A549 (cell line): ENCODE results near the gene SRGN. TPM values are rescaled to one million over a fixed set of nuclear protein-coding genes. Genes with fewer than 3 reads are reported as not detected.
A peak's percentile ranks its signal among the peaks of the same experiment; 100 is the strongest.

ENCODE experiments used
- BHLHE40 ChIP-seq: IDR thresholded peaks from 2 replicates; pipeline ENCODE4 v1.6.1; 2012; ENCODE audit warnings: low read depth, low read length, inconsistent platforms
- CBX8 ChIP-seq: fragments of 200-600 bp; sonication (generic); IDR thresholded peaks from 2 replicates; pipeline ENCODE4 v1.6.1; 2016
- CEBPB ChIP-seq, 2 experiments: fragments of >200 bp in 1 of 2; sonication (Bioruptor Twin) in 1 of 2; formaldehyde crosslinking in 1 of 2; IDR thresholded peaks; 2 replicates each; pipeline ENCODE4 v1.6.1; 2012 to 2016
- CHD2 ChIP-seq: fragments of 150-350 bp; IDR thresholded peaks from 2 replicates; pipeline ENCODE4 v1.6.1; 2014; ENCODE audit warnings: low read length; ENCODE audit not compliant: partially characterized antibody
- CHD4 ChIP-seq: fragments of 200-600 bp; sonication (generic); IDR thresholded peaks from 2 replicates; pipeline ENCODE4 v1.6.1; 2016; ENCODE audit warnings: antibody characterized with exemption, mild to moderate bottlenecking, borderline replicate concordance
- CTCF ChIP-seq: fragments of >200 bp; sonication (Bioruptor Twin); formaldehyde crosslinking; IDR thresholded peaks from 3 replicates; pipeline ENCODE4 v1.5.1; 2016
- FOSB ChIP-seq: fragments of 250-450 bp; sonication (Bioruptor Pico); IDR thresholded peaks from 2 replicates; pipeline ENCODE4 v1.5.0; 2020; ENCODE audit warnings: mild to moderate bottlenecking, moderate library complexity
- FOSL2 ChIP-seq, 2 experiments: fragments of 450-650 bp in 1 of 2; fragments of >200 bp in 1 of 2; sonication (Bioruptor Twin) in 1 of 2; formaldehyde crosslinking; IDR thresholded peaks; 2 replicates each; pipeline versions ENCODE4 v1.5.0 to v1.6.1; 2016 to 2020; ENCODE audit warnings: mild to moderate bottlenecking in 1 of 2, moderate library complexity in 1 of 2
- GATA3 ChIP-seq: IDR thresholded peaks from 2 replicates; pipeline ENCODE4 v1.6.1; 2012; ENCODE audit warnings: borderline replicate concordance
- HDAC2 ChIP-seq: fragments of 200-600 bp; sonication (generic); IDR thresholded peaks from 2 replicates; pipeline ENCODE4 v1.6.1; 2016
- HES2 ChIP-seq: fragments of >200 bp; sonication (Bioruptor Twin); formaldehyde crosslinking; IDR thresholded peaks from 2 replicates; pipeline ENCODE4 v1.6.1; 2016
- HMGXB4 ChIP-seq: fragments of 250-450 bp; sonication (Bioruptor Pico); IDR thresholded peaks from 2 replicates; pipeline ENCODE4 v1.5.0; 2021; ENCODE audit warnings: mild to moderate bottlenecking, moderate library complexity, borderline replicate concordance
- HOXA7 ChIP-seq: fragments of 250-450 bp; sonication (Bioruptor Pico); IDR thresholded peaks from 2 replicates; pipeline ENCODE4 v1.5.0; 2020; ENCODE audit warnings: mild to moderate bottlenecking, moderate library complexity
- JUNB ChIP-seq: fragments of >200 bp; sonication (Bioruptor Twin); formaldehyde crosslinking; IDR thresholded peaks from 2 replicates; pipeline ENCODE4 v1.6.1; 2016
- KDM1A ChIP-seq: fragments of 200-600 bp; sonication (generic); IDR thresholded peaks from 2 replicates; pipeline ENCODE4 v1.6.1; 2016; ENCODE audit warnings: low read depth, mild to moderate bottlenecking
- MAFK ChIP-seq: fragments of 450-650 bp; IDR thresholded peaks from 2 replicates; pipeline ENCODE4 v1.6.1; 2014; ENCODE audit not compliant: partially characterized antibody
- MAX ChIP-seq: IDR thresholded peaks from 2 replicates; pipeline ENCODE4 v1.6.1; 2012
- MAZ ChIP-seq: fragments of 150-350 bp; IDR thresholded peaks from 2 replicates; pipeline ENCODE4 v1.6.1; 2014; ENCODE audit warnings: antibody characterized with exemption, low read depth, low read length, borderline replicate concordance
- NPAS2 ChIP-seq: fragments of 250-450 bp; sonication (Bioruptor Pico); IDR thresholded peaks from 2 replicates; pipeline ENCODE4 v1.8.0; 2022; ENCODE audit warnings: mild to moderate bottlenecking, moderate library complexity, borderline replicate concordance
- NR3C1 ChIP-seq: fragments of >200 bp; sonication (Bioruptor Twin); formaldehyde crosslinking; IDR thresholded peaks from 3 replicates; pipeline ENCODE4 v1.6.1; 2017
- PBX3 ChIP-seq: IDR thresholded peaks from 2 replicates; pipeline ENCODE4 v1.6.1; 2012
- PHF8 ChIP-seq: fragments of 200-600 bp; sonication (generic); IDR thresholded peaks from 2 replicates; pipeline ENCODE4 v1.6.1; 2016; ENCODE audit warnings: low read depth, mild to moderate bottlenecking, antibody characterized with exemption, moderate library complexity, borderline replicate concordance
- POLR2A ChIP-seq: IDR thresholded peaks from 2 replicates; pipeline ENCODE4 v1.6.1; 2012; ENCODE audit warnings: mild to moderate bottlenecking, low read length
- RCOR1 ChIP-seq: fragments of 150-350 bp; IDR thresholded peaks from 2 replicates; pipeline ENCODE4 v1.6.1; 2014; ENCODE audit warnings: antibody characterized with exemption, low read length, low read depth
- REST ChIP-seq: fragments of 200-600 bp; sonication (generic); IDR thresholded peaks from 2 replicates; pipeline ENCODE4 v1.6.1; 2016; ENCODE audit warnings: antibody characterized with exemption, mild to moderate bottlenecking, moderate library complexity
- USF2 ChIP-seq: fragments of 450-650 bp; IDR thresholded peaks from 2 replicates; pipeline ENCODE4 v1.6.1; 2014; ENCODE audit warnings: antibody characterized with exemption
- ZFP36 ChIP-seq: fragments of 450-650 bp; IDR thresholded peaks from 2 replicates; pipeline ENCODE4 v1.6.1; 2014; ENCODE audit warnings: borderline replicate concordance; ENCODE audit not compliant: partially characterized antibody
- ZSCAN20 ChIP-seq: fragments of 250-450 bp; sonication (Bioruptor Pico); IDR thresholded peaks from 2 replicates; pipeline ENCODE4 v1.8.0; 2022; ENCODE audit warnings: mild to moderate bottlenecking, moderate library complexity
- polyA plus RNA-seq, 4 experiments: library from polyadenylated mRNA; depleted of rRNA in 3 of 4; stranded (reverse); fragments of >200 nt; fragmentation: RNase III in 1 of 4; extraction: RNeasy Plus Mini Kit Qiagen cat#74134 plus additional on column Dnase treatment in 1 of 4; gene quantifications; 2 replicates in 3 of 4; 3 replicates in 1 of 4; pipeline ENCODE4 v1.2.3, GENCODE V29; 2011 to 2017

Gene SRGN
- polyA plus RNA-seq, 2 of the 4 experiments (the other 2 are of a cell fraction), result 51.9 to 88.7 TPM

- TF ChIP-seq REST (no peak), ZSCAN20 (CRISPR knock-in tag) (no peak), POLR2A (no peak), USF2 (no peak), NPAS2 (CRISPR knock-in tag) (no peak), HOXA7 (CRISPR knock-in tag) (no peak), HDAC2 (no peak), FOSL2 (IDR thresholded peaks at IDR 0.05) (no peak), FOSL2 (CRISPR knock-in tag; IDR thresholded peaks at IDR 0.05) (peak; percentile 56; the same call in 1 of the 2 replicates), CTCF (no peak), ZFP36 (no peak), FOSB (CRISPR knock-in tag) (no peak), CHD2 (no peak), CBX8 (no peak), MAZ (no peak), HES2 (peak; percentile 79), BHLHE40 (no peak), MAFK (peak; percentile 29), KDM1A (no peak), JUNB (peak; percentile 55), CHD4 (no peak), CEBPB (IDR thresholded peaks at IDR 0.05) (peak; percentile 97 to 98), PHF8 (no peak), HMGXB4 (CRISPR knock-in tag) (no peak), PBX3 (no peak), MAX (peak; percentile 42), GATA3 (no peak), RCOR1 (no peak), NR3C1 (no peak)
Measured at GRCh38 chr10:69061305-69062161, 26.4 kb upstream of the SRGN start (continued).
